Ammon's horn (tissue), 1 donor: ENCODE data around the gene ITIH1.

ENCODE experiments used
- DNase-seq: peaks from one replicate; pipeline ENCODE4 v3.0.0-alpha.2; 2016; ENCODE audit warnings: low spot score

ITIH1 gene

GRCh38 chr3:52839268-52839575, 61.8 kb downstream of the ITIH1 start:
- no peak for DNase-seq

GRCh38 chr3:52839892-52840545, 62.6 kb downstream of the ITIH1 start:
- DNase-seq, result no peak

- no peak for DNase-seq
Observed at GRCh38 chr3:52841211-52841980, 64.0 kb downstream of the ITIH1 start.
